HUES64 (cell line): ENCODE data around the gene PDPR.
"Not testable (repeated sequence)": the region's sequence is repeated elsewhere in the genome, so short reads cannot be mapped to it uniquely, and the experiment has no call there.

ENCODE experiments used
- H3K27ac ChIP-seq: 2 replicates; pipeline ENCODE4 v1.7.0; 2013; ENCODE audit warnings: low read depth, low read length, inconsistent platforms
- H3K27me3 ChIP-seq: 2 replicates; pipeline ENCODE4 v1.6.1; 2013; ENCODE audit warnings: mild to moderate bottlenecking, low read length; ENCODE audit not compliant: insufficient read depth
- H3K36me3 ChIP-seq: 2 replicates; pipeline ENCODE4 v1.6.1; 2013; ENCODE audit warnings: mild to moderate bottlenecking, low read length; ENCODE audit not compliant: insufficient read depth
- H3K4me1 ChIP-seq: 2 replicates; pipeline ENCODE4 v1.6.1; 2013; ENCODE audit warnings: mild to moderate bottlenecking, low read length, moderate library complexity; ENCODE audit not compliant: insufficient read depth
- H3K4me3 ChIP-seq: 2 replicates; pipeline ENCODE4 v1.5.1; 2013; ENCODE audit warnings: mild to moderate bottlenecking, low read length, moderate library complexity
- H3K9ac ChIP-seq: 2 replicates; pipeline ENCODE4 v1.6.1; 2013; ENCODE audit warnings: mild to moderate bottlenecking, low read depth, low read length
- H3K9me3 ChIP-seq: 2 replicates; pipeline ENCODE4 v1.6.1; 2013; ENCODE audit warnings: low read depth, low read length; ENCODE audit not compliant: insufficient read depth
- WGBS: fragments of 150-250, 120-280 bp; methylation state at CpG from one replicate; pipeline ENCODE4 v1.1.7; 2013; ENCODE audit warnings: missing lambda C conversion rate; 5-methylcytosine and 5-hydroxymethylcytosine counted together

The PDPR gene

DNA sequence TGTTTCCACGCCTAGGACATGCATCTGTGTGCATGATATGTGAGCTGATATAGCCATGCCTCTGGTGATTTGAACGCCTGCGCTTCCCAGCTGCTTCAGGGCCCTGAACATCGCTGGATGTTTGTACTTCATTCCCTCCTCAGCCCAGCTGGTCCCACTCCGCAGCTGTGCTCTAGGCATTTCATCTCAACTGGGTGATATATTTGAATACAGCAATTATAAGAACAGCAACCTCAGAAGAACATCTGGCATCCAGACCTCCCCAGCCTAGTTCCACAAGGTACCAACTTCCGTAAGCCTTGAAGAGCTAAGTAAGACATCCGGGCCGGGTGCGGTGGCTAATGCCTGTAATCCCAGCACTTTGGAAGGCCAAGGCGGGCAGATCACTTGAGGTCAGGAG lies 52.6 kb downstream of the PDPR start:
- H3K9me3 ChIP-seq, H3K9ac ChIP-seq, H3K4me3 ChIP-seq, H3K36me3 ChIP-seq, H3K27ac ChIP-seq, H3K4me1 ChIP-seq, H3K27me3 ChIP-seq: not testable (repeated sequence)
- WGBS: 95% methylated on average over 4 of the region's 10 CpGs

DNA sequence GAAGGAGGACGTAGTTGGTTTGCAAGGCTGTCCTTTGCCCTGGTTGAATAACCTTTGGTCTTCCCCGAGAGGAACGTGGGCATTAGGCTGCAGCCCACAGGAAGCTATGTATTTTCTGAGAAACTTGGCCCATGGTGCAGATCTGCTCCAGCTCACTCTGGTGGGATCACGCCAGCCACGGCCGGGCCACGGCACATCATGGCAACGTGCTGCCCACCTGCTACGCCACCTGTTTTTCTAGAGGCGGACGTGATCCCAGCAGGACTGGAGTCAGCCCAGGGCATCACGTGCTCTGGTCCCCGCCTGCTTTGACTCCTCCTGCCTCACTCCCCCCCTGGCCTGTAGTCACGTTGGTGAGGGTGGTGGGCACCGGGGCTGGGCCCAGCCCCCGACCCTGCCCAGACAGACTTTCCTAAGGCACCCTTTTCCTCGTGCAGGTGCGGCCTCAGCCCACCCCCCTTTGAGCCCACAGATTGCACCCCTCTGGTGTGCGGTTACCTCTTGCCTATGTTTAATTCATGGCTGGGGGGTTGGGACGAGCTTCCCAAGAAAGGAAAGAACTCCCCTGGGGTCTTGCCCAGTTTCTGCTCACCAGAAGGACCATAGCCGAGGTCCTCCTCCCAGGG lies 59.2 kb downstream of the PDPR start, which contains the start of gene CLEC18C:
Gene CLEC18C, plus strand, starts transcription at position 576 of the 626 bp plus-strand sequence. CDS start 492 bp downstream, outside the sequence.
- not testable (repeated sequence) for H3K27me3 ChIP-seq, H3K36me3 ChIP-seq, H3K27ac ChIP-seq, H3K4me1 ChIP-seq, H3K4me3 ChIP-seq, H3K9me3 ChIP-seq, H3K9ac ChIP-seq
- WGBS: 92% methylated on average over 14 of the region's 21 CpGs

DNA sequence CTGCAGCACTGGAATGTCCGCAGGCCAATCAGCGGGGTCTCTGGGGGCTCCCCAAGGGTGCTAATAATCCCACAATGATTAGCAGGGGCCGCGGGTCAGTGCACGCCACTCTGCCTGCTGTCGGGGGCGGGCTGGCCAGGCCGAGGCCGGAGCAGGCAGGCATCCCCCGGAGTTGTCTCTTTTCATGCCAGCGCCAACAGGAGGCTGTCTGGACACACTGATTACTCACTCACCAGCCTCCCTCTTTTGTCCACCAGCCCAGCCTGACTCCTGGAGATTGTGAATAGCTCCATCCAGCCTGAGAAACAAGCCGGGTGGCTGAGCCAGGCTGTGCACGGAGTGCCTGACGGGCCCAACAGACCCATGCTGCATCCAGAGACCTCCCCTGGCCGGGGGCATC lies 59.8 kb downstream of the PDPR start:
- not testable (repeated sequence) for H3K4me3 ChIP-seq
- 93% methylated on average over 2 of the region's 15 CpGs for WGBS

DNA sequence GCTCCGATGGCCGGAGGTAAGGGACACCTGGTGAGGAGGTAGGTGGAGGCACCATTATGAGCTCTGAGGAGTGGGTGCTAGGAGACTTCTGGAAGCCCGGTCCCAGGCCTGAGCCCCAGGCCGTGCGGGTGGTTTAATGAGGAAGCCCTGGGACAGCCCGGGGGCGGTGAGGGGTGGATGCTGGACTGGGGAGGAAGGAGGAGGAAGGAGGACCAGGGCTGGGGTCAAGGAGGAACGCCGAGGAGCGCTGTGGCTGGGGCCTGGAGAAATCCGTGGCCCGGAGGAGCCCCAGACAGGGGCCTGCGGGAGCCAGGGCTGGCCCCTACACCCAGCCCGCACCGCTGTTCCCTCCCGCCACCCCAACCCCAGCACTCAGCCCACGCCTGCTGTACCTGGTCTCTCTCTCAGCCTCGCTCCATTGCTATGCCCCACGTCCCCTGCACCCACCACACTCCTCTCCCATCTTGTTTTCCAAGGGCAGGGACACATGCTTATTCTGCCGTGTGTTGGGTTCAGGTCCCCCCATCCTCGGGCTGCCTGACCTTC lies 60.3 kb downstream of the PDPR start:
- H3K4me3 ChIP-seq, H3K9me3 ChIP-seq, H3K36me3 ChIP-seq, H3K27me3 ChIP-seq, H3K9ac ChIP-seq, H3K4me1 ChIP-seq, H3K27ac ChIP-seq: not testable (repeated sequence)
- WGBS: 67% methylated on average over 1 of the region's 21 CpGs

More for the DNA sequence above, 59.8 kb downstream of the PDPR start:
- H3K9ac ChIP-seq, H3K27me3 ChIP-seq, H3K9me3 ChIP-seq, H3K27ac ChIP-seq, H3K36me3 ChIP-seq, H3K4me1 ChIP-seq: not testable (repeated sequence)

DNA sequence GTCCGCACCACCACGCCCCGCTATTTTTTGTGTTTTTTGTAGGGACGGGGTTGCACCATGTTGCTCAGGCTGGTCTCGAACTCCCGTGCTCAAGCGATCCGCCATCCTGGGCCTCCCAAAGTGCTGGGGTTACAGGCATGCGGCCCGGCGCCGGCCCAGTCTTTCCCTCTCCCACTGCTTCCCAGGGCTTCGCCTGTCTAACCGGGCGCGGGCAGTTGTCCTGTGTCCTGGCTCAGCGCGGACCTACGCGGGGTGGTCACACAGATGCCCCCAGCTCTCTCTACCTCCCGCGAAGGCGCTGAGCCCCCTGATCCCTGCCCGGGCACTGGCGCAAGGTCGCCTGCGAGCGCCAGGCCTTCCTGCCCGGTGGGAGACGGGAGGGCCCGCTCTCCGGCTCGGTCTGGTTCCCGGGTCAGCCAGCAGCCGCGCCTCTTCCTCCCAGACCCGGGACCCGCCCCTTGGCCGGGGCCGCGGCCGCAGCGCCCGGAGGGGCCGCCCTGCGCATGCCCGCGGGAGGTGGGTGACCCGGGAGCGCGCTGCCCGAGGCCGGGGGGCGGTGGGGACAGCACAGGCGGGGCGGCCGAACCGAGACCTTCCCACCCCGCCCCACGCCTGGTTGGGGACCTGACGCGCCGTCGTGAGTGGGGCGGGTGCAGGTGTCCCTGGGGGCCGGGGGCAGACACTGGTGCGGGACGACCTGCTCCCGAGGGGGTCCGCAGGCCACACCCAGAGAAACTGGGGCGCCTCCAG lies 73.9 kb downstream of the PDPR start:
- WGBS: 16% methylated on average over 21 of the region's 71 CpGs
- not testable (repeated sequence) for H3K4me1 ChIP-seq, H3K9ac ChIP-seq, H3K27me3 ChIP-seq, H3K27ac ChIP-seq, H3K36me3 ChIP-seq, H3K9me3 ChIP-seq
- peak overlapping the region; percentile 46 for H3K4me3 ChIP-seq

DNA sequence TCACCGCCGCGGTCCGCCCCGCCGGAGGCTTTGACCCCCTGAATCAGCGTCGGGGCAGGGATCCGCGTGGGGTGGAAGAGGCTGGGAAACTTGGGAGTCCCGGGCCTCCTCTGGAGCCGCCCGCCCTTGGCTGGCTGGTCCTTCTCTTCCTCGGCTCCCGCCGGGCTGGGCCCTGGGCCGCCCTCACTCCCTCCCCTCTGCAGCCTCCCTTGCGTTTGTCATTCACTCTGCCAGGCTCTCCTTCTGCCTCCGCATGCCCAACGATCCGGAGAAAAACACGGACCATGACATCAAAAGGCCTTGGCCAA lies 74.4 kb downstream of the PDPR start:
- not testable (repeated sequence) for H3K27me3 ChIP-seq, H3K9me3 ChIP-seq, H3K4me1 ChIP-seq, H3K27ac ChIP-seq, H3K9ac ChIP-seq, H3K36me3 ChIP-seq
- H3K4me3 ChIP-seq: peak overlapping the region; percentile 46
- WGBS: under 1% methylated on average over 11 of the region's 22 CpGs

DNA sequence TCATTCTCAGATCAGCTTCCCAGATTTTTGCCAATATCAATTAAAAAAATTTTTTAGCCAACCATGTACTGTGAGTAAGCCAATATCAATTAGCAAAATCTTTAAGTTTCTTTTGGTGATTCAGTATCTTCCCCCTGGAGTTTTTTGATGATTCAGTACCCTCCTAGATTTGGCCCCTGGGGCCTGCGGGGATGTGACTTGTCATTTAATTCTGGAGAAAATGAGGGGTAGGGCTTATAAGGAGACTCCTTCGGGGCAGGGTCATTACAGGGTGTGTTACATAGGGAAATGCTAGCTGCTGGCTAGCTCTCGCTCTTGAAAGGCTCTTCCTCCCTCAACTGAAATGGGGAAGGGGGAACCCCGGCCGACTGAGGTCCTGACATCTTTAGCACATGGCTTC lies 76.4 kb downstream of the PDPR start:
- not testable (repeated sequence) for H3K4me1 ChIP-seq, H3K9me3 ChIP-seq, H3K36me3 ChIP-seq, H3K27ac ChIP-seq, H3K4me3 ChIP-seq, H3K9ac ChIP-seq, H3K27me3 ChIP-seq
- WGBS: no CpG with 5 or more reads among the region's 5 CpGs

DNA sequence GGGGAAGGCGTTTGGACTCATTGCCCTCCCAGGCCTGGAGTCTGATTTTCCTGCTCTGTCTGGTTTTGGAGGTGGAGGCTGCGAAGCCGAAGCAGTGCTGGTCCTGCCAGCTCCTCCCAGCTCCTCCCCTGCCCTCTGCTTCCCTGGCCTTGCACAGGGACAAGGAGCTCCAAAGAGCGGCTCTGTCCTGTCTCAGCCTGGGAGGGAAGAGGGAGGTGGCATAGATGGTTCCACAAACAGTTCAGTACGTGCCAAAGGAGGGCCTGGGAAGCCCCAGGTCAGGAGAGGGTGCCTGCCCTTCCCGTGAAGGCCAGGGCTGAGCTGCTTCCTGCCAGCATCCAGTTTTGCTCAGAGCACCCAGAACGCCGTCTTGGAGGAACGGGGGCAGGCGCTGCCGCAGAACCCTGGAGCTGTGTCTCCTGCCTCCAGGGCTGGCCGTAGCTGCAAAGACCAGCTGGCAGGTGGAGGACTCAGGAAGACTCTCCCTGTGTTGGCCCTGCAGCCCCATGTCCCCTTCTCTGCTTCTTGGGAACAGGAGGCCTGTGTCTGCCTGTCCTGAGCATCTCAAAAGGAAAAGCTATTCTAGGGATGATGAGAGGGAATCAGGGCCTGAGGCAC lies 82.7 kb downstream of the PDPR start:
- H3K9ac ChIP-seq, H3K4me1 ChIP-seq, H3K27ac ChIP-seq, H3K27me3 ChIP-seq, H3K36me3 ChIP-seq, H3K4me3 ChIP-seq, H3K9me3 ChIP-seq: not testable (repeated sequence)
- 93% methylated on average over 6 of the region's 12 CpGs for whole genome bisulfite sequencing

DNA sequence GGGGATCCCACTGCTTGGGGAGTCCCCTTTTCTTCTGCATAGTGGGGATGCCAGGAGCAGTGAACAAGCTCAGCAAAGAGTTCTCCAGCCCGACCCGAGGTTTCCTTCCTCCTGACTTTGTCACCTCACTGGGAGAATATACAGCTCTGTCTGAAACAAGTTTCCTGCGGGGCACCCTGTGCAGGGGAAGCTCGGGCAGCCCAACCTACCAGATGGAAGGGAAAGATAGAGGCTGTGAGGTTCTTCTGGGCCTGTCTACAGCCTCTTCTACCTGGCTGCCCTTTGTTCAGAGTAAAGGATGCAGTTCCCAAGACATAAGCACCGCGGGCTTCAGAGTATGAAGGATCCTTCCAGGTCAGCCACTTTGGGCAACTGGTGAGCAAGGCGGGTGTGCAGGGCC lies 83.5 kb downstream of the PDPR start:
- not testable (repeated sequence) for H3K27ac ChIP-seq, H3K36me3 ChIP-seq, H3K4me3 ChIP-seq, H3K9ac ChIP-seq, H3K9me3 ChIP-seq, H3K27me3 ChIP-seq, H3K4me1 ChIP-seq
- WGBS: 86% methylated on average over 7 of the region's 7 CpGs

DNA sequence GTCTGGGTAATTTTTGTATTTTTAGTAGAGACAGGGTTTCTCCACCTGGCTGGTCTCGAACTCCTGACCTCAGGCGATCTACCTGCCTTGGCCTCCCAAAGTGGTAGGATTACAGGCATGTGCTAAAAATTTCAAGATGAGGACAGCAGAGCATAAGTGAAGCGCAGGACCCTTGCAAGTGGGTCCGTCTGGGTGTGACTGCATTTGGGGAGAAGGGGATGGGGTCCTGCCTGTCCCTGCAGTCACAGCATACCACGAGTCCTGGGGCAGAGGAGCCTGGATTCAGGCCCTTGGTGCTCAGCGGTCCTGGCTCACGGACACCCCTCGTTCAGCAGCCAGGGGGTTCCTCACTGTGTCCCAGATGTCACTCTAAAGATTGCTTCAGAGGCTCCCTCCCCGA lies 84.1 kb downstream of the PDPR start:
- not testable (repeated sequence) for H3K4me3 ChIP-seq, H3K27ac ChIP-seq, H3K9me3 ChIP-seq, H3K27me3 ChIP-seq, H3K36me3 ChIP-seq, H3K4me1 ChIP-seq, H3K9ac ChIP-seq
- WGBS: 93% methylated on average over 9 of the region's 9 CpGs

DNA sequence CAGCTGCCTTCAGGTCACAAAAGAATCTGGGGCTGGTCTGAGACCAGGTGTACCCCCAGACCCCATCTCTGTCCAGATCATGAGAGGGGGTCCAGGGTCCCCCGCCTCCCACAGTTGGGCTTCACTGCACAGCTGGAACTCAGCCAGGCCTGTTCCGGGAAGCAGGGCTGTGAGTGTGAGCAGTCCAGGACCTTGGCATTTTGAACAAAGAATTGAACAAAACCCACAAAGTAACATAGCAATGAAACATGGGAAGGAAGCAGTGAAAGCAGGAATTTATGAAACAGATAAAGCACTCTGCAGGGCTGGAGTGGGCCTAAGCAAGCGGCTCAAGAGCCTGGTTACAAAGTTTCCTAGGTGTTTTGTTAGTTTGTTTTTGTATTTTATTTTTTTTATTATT lies 84.5 kb downstream of the PDPR start:
- not testable (repeated sequence) for H3K4me3 ChIP-seq, H3K36me3 ChIP-seq, H3K9ac ChIP-seq, H3K27ac ChIP-seq, H3K27me3 ChIP-seq, H3K4me1 ChIP-seq, H3K9me3 ChIP-seq
- WGBS: 96% methylated on average over 3 of the region's 3 CpGs
